ENCODE data around the gene C1orf115. TPM values are rescaled to one million over a fixed set of nuclear protein-coding genes. Genes with fewer than 3 reads are reported as not detected.
"Not testable (repeated sequence)": the region's sequence is repeated elsewhere in the genome, so short reads cannot be mapped to it uniquely, and the experiment has no call there.

Gene C1orf115
- total RNA-seq, 4 donors from 2014 or later = 2.2 to 6.7 (median 4.6) TPM

GRCh38 chr1:220717800-220718640 is 27.9 kb downstream of the C1orf115 start:
- in situ Hi-C loops (cut with MboI; ENCODE audit: low sequenced_read_pairs in 4 of 4) (no loop called here), intact Hi-C loops (cut with DNase I; ENCODE audit: low total_unique reads) (no loop called here)
- ATAC-seq = no peak

GRCh38 chr1:220721266-220721665 is 31.1 kb downstream of the C1orf115 start:
- ATAC-seq; H3K27ac ChIP-seq; H3K4me3 ChIP-seq; H3K36me3 ChIP-seq; DNase-seq; H3K9me3 ChIP-seq; H3K4me1 ChIP-seq; intact Hi-C loops (cut with DNase I; ENCODE audit: low total_unique reads); in situ Hi-C loops (cut with MboI; ENCODE audit: low sequenced_read_pairs in 4 of 4); H3K27me3 ChIP-seq: not testable (repeated sequence)

More at GRCh38 chr1:220717800-220718640, 27.9 kb downstream of the C1orf115 start:
- Histone ChIP-seq H3K4me3 (no peak overlapping the region), H3K4me1 (no peaks in the 10 kb centered on the region), H3K27me3 (no peaks in the 10 kb centered on the region), H3K27ac (no peak overlapping the region), H3K36me3 (no peaks in the 10 kb centered on the region), H3K9me3 (no peaks in the 10 kb centered on the region)
- TF ChIP-seq CTCF (IDR thresholded peaks at IDR 0.05 in 4 of 5, conservative IDR thresholded peaks at IDR 0.05 in 1 of 5) = no peak
- TF ChIP-seq POLR2A (IDR thresholded peaks at IDR 0.05) = no peak
- no peak for DNase-seq

GRCh38 chr1:220726634-220727033 is 36.5 kb downstream of the C1orf115 start:
- H3K27me3 ChIP-seq = no peaks in the 10 kb centered on the region
- TF ChIP-seq CTCF (IDR thresholded peaks at IDR 0.05 in 4 of 5, conservative IDR thresholded peaks at IDR 0.05 in 1 of 5) (no peak), POLR2A (IDR thresholded peaks at IDR 0.05) (no peak)
- no peaks in the 10 kb centered on the region for H3K36me3 ChIP-seq
- intact Hi-C loops (cut with DNase I; ENCODE audit: low total_unique reads) (no loop called here), in situ Hi-C loops (cut with MboI; ENCODE audit: low sequenced_read_pairs in 4 of 4) (loop anchor here in 1 of 4 donors (25.0 kb wide), 1 partner anchor 439 kb away; no protein-coding TSS in a partner anchor)
- H3K9me3 ChIP-seq = no peaks in the 10 kb centered on the region
- no peaks in the 10 kb centered on the region for H3K4me1 ChIP-seq
- ATAC-seq (no peak), DNase-seq (no peak)
- H3K4me3 ChIP-seq = no peak overlapping the region
- no peak overlapping the region for H3K27ac ChIP-seq

- Histone ChIP-seq H3K4me3 (no peak overlapping the region), H3K9me3 (no peaks in the 10 kb centered on the region), H3K36me3 (no peaks in the 10 kb centered on the region), H3K4me1 (no peaks in the 10 kb centered on the region), H3K27me3 (no peaks in the 10 kb centered on the region), H3K27ac (no peak overlapping the region)
- in situ Hi-C loops (cut with MboI; ENCODE audit: low sequenced_read_pairs in 4 of 4) (loop anchor here in 1 of 4 donors (25.0 kb wide), 1 partner anchor 440 kb away; no protein-coding TSS in a partner anchor), intact Hi-C loops (cut with DNase I; ENCODE audit: low total_unique reads) (no loop called here)
- ATAC-seq (no peak), DNase-seq (no peak)
- TF ChIP-seq CTCF (IDR thresholded peaks at IDR 0.05 in 4 of 5, conservative IDR thresholded peaks at IDR 0.05 in 1 of 5) (no peak), POLR2A (IDR thresholded peaks at IDR 0.05) (no peak)
Observed at GRCh38 chr1:220727519-220727918, 37.4 kb downstream of the C1orf115 start.

- no peaks in the 10 kb centered on the region for H3K36me3 ChIP-seq
- intact Hi-C loops (cut with DNase I; ENCODE audit: low total_unique reads) (no loop called here), in situ Hi-C loops (cut with MboI; ENCODE audit: low sequenced_read_pairs in 4 of 4) (loop anchor here in 3 of 4 donors (10.0 to 25.0 kb wide), 2 partner anchors 46 to 443 kb away; no protein-coding TSS in a partner anchor)
- no peak for DNase-seq
- TF ChIP-seq CTCF (IDR thresholded peaks at IDR 0.05 in 4 of 5, conservative IDR thresholded peaks at IDR 0.05 in 1 of 5) (no peak), POLR2A (IDR thresholded peaks at IDR 0.05) (no peak)
- peaks cover 4 to 9% of the 10 kb centered on the region in 2 donors for H3K4me1 ChIP-seq
- no peaks in the 10 kb centered on the region for H3K9me3 ChIP-seq
- H3K27ac ChIP-seq = no peak overlapping the region
- no peaks in the 10 kb centered on the region for H3K27me3 ChIP-seq
- no peak overlapping the region for H3K4me3 ChIP-seq
- ATAC-seq = no peak
Observed at GRCh38 chr1:220730486-220730885, 40.3 kb downstream of the C1orf115 start.

All from gastrocnemius medialis (tissue), 4 donors.